GM12874 (cell line): Measurements from ENCODE around the gene SUMO3.

Experiments used
- CTCF ChIP-seq: IDR thresholded peaks from 2 replicates; pipeline ENCODE4 v1.5.1; 2011; ENCODE audit warnings: low read depth, mild to moderate bottlenecking, control low read depth, low read length, moderate library complexity; ENCODE audit not compliant: insufficient read depth

Gene SUMO3

GRCh38 chr21:44819283-44820243, 1.7 kb upstream of the SUMO3 start:
- TF ChIP-seq CTCF = no peak

GRCh38 chr21:44818640-44819011, 764 bp upstream of the SUMO3 start:
- no peak for TF ChIP-seq CTCF

- no peak for TF ChIP-seq CTCF
Measured at GRCh38 chr21:44817506-44817880, 369 bp downstream of the SUMO3 start.

GRCh38 chr21:44816761-44817505, 929 bp downstream of the SUMO3 start:
- TF ChIP-seq CTCF = no peak

- TF ChIP-seq CTCF = no peak
Measured at GRCh38 chr21:44815852-44816628, 1.8 kb downstream of the SUMO3 start.

- no peak for TF ChIP-seq CTCF
Measured at GRCh38 chr21:44815225-44815624, 2.6 kb downstream of the SUMO3 start.

GRCh38 chr21:44814498-44815023, 3.3 kb downstream of the SUMO3 start:
- TF ChIP-seq CTCF = no peak
